Small intestine (tissue), 7 donors: ENCODE data around the gene ATXN7L2. TPM values are rescaled to one million over a fixed set of nuclear protein-coding genes. Genes with fewer than 3 reads are reported as not detected.

Experiments used
- DNase-seq, 2 donors: peaks; one replicate each; pipeline versions ENCODE4 v3.0.0 to v3.0.0-alpha.2; 2013
- FAIRE-seq: peaks from 2 replicates; lab custom pipeline; 2012; peaks lifted over from hg19 to GRCh38; lab: Jason Lieb, UNC
- H3K27ac ChIP-seq, 3 donors: one replicate each; pipeline ENCODE4 v1.5.1; 2013; ENCODE audit warnings: low read length in 2 of 3, mild to moderate bottlenecking in 2 of 3, control low read depth in 1 of 3, inconsistent platforms in 1 of 3, low read depth in 1 of 3, moderate library complexity in 1 of 3
- H3K27me3 ChIP-seq, 3 donors: one replicate each; pipeline ENCODE4 v1.6.1; 2013; ENCODE audit warnings: low read length in 3 of 3, inconsistent platforms in 1 of 3; ENCODE audit not compliant: control insufficient read depth in 3 of 3, insufficient read depth in 3 of 3
- H3K36me3 ChIP-seq, 3 donors: one replicate each; pipeline ENCODE4 v1.6.1; 2013; ENCODE audit warnings: low read length in 3 of 3, inconsistent platforms in 1 of 3, low read depth in 1 of 3, mild to moderate bottlenecking in 1 of 3, moderate library complexity in 1 of 3; ENCODE audit not compliant: control insufficient read depth in 3 of 3, insufficient read depth in 2 of 3
- H3K4me1 ChIP-seq, 3 donors: one replicate each; pipeline ENCODE4 v1.6.1; 2013; ENCODE audit warnings: low read length in 2 of 3, inconsistent platforms in 1 of 3, low read depth in 1 of 3, mild to moderate bottlenecking in 1 of 3, moderate library complexity in 1 of 3; ENCODE audit not compliant: control insufficient read depth in 3 of 3, insufficient read depth in 2 of 3
- H3K4me3 ChIP-seq, 3 donors: one replicate each; pipeline ENCODE4 v1.5.1; 2013; ENCODE audit warnings: low read length in 3 of 3, control low read depth in 1 of 3, inconsistent platforms in 1 of 3, low read depth in 1 of 3, mild to moderate bottlenecking in 1 of 3, moderate library complexity in 1 of 3
- H3K9me3 ChIP-seq, 2 donors: one replicate each; pipeline ENCODE4 v1.6.1; 2013; ENCODE audit warnings: low read depth in 1 of 2, low read length in 1 of 2; ENCODE audit not compliant: control insufficient read depth in 2 of 2, insufficient read depth in 1 of 2
- WGBS, 3 donors: extraction: QIAGEN DNeasy Blood & Tissue Kit; methylation state at CpG; one replicate each; pipeline ENCODE4 v1.1.7; 2013; 5-methylcytosine and 5-hydroxymethylcytosine counted together
- polyA plus RNA-seq, 4 donors: library from polyadenylated mRNA; stranded (reverse) in 3 of 4; unstranded in 1 of 4; fragments of 200-250 nt in 3 of 4; fragments of 120-200 nt in 1 of 4; gene quantifications; one replicate each; pipeline versions ENCODE4 v1.2.1 to v1.2.3, GENCODE V29; 2013
- donor health status: healthy with polysubstance abuse.
- donor health status: control.
- donor health status: control.
- donor health status: Bipolar disorder and iron deficiency.
- donor health status: healthy.

Gene ATXN7L2
- polyA plus RNA-seq, 4 donors, result 4.8 to 8.9 (median 6.2) TPM

GRCh38 chr1:109454497-109455133 lies 29.1 kb upstream of the ATXN7L2 start:
- no peaks in the 10 kb centered on the region for H3K4me1 ChIP-seq
- 94 to 100% (median 97%) methylated on average over 1 of the region's 1 CpG for WGBS, 3 donors
- H3K36me3 ChIP-seq, result no peaks in the 10 kb centered on the region
- no peak overlapping the region for H3K27ac ChIP-seq
- peaks cover 0 to 5% of the 10 kb centered on the region in 2 donors for H3K9me3 ChIP-seq
- FAIRE-seq, result no peak
- H3K27me3 ChIP-seq, result peaks cover 0 to 5% (median 2%) of the 10 kb centered on the region in 3 donors
- DNase-seq, result no peak
- no peak overlapping the region for H3K4me3 ChIP-seq

- H3K36me3 ChIP-seq, result no peaks in the 10 kb centered on the region
- no peaks in the 10 kb centered on the region for H3K4me1 ChIP-seq
- peaks cover 0 to 9% of the 10 kb centered on the region in 2 donors for H3K9me3 ChIP-seq
- peaks cover 0 to 18% (median 0%) of the 10 kb centered on the region in 3 donors for H3K27me3 ChIP-seq
- H3K27ac ChIP-seq, result no peak overlapping the region
- FAIRE-seq, result no peak
- DNase-seq, result no peak
- H3K4me3 ChIP-seq, result no peak overlapping the region
- WGBS, 3 donors, result 72 to 89% (median 82%) methylated on average over 4 of the region's 4 CpGs
These were observed 25.9 kb upstream of the ATXN7L2 start for GRCh38 chr1:109457819-109458218.

GRCh38 chr1:109466125-109466451 lies 17.6 kb upstream of the ATXN7L2 start:
- Histone ChIP-seq H3K27me3 (peaks cover 3 to 71% (median 12%) of the 10 kb centered on the region in 3 donors), H3K27ac (no peak overlapping the region)
- 5 to 13% (median 7%) methylated on average over 24 of the region's 24 CpGs for WGBS, 3 donors

GRCh38 chr1:109466452-109467300 lies 17.0 kb upstream of the ATXN7L2 start, which contains the start of gene SYPL2:
Gene SYPL2, plus strand, starts transcription at chr1:109466546. Its CDS starts 298 bp downstream, at chr1:109466844.
- WGBS, 3 donors, result 1 to 2% (median 2%) methylated on average over 48 to 88 of the region's 88 CpGs
- DNase-seq, result peak in 1 of 2 donors; percentile 44
- H3K4me3 ChIP-seq, result peak within 1 kb of the TSS; percentile 10 to 54 (median 17)
- no peaks in the 10 kb centered on the region for H3K36me3 ChIP-seq
- H3K27ac ChIP-seq, result no peak within 1 kb of the TSS
- H3K9me3 ChIP-seq, result no peaks in the 10 kb centered on the region
- no peak for FAIRE-seq
- peaks cover 0 to 4% (median 0%) of the 10 kb centered on the region in 3 donors for H3K4me1 ChIP-seq
- peaks cover 3 to 70% (median 12%) of the 10 kb centered on the region in 3 donors for H3K27me3 ChIP-seq

More at GRCh38 chr1:109466125-109466451, 17.6 kb upstream of the ATXN7L2 start:
- H3K4me3 ChIP-seq, result peak overlapping the region; percentile 10 to 54 (median 17)
- H3K9me3 ChIP-seq, result peaks cover 0 to 4% of the 10 kb centered on the region in 2 donors
- no peak for DNase-seq
- H3K36me3 ChIP-seq, result no peaks in the 10 kb centered on the region
- peaks cover 0 to 4% (median 0%) of the 10 kb centered on the region in 3 donors for H3K4me1 ChIP-seq
- FAIRE-seq, result no peak

- no peaks in the 10 kb centered on the region for H3K9me3 ChIP-seq
- H3K4me1 ChIP-seq, result peaks cover 0 to 4% (median 0%) of the 10 kb centered on the region in 3 donors
- H3K27ac ChIP-seq, result no peak overlapping the region
- FAIRE-seq (no peak), DNase-seq (peak in 1 of 2 donors; percentile 29)
- peaks cover 3 to 75% (median 12%) of the 10 kb centered on the region in 3 donors for H3K27me3 ChIP-seq
- H3K36me3 ChIP-seq, result no peaks in the 10 kb centered on the region
- WGBS, 3 donors, result 8 to 14% (median 13%) methylated on average over 23 of the region's 23 CpGs
- H3K4me3 ChIP-seq, result peak overlapping the region in 1 of 3 donors; percentile 54
These were observed 16.4 kb upstream of the ATXN7L2 start for GRCh38 chr1:109467301-109467777.

- Histone ChIP-seq H3K36me3 (no peaks in the 10 kb centered on the region), H3K4me3 (no peak overlapping the region), H3K9me3 (no peaks in the 10 kb centered on the region), H3K27me3 (peaks cover 3 to 78% (median 12%) of the 10 kb centered on the region in 3 donors), H3K27ac (no peak overlapping the region), H3K4me1 (peaks cover 0 to 4% (median 0%) of the 10 kb centered on the region in 3 donors)
- FAIRE-seq (no peak), DNase-seq (no peak)
- 86 to 92% (median 86%) methylated on average over 1 of the region's 1 CpG for WGBS, 3 donors
These were observed 15.6 kb upstream of the ATXN7L2 start for GRCh38 chr1:109468061-109468460.

- Histone ChIP-seq H3K27me3 (peaks cover 3 to 76% (median 11%) of the 10 kb centered on the region in 3 donors), H3K4me3 (no peak overlapping the region), H3K27ac (no peak overlapping the region), H3K9me3 (no peaks in the 10 kb centered on the region), H3K4me1 (peaks cover 0 to 4% (median 0%) of the 10 kb centered on the region in 3 donors), H3K36me3 (no peaks in the 10 kb centered on the region)
- FAIRE-seq, result no peak
- no peak for DNase-seq
- WGBS, 3 donors, result 6 to 24% (median 6%) methylated on average over 2 of the region's 2 CpGs
These were observed 14.8 kb upstream of the ATXN7L2 start for GRCh38 chr1:109468903-109469302.

GRCh38 chr1:109470245-109470644 lies 13.5 kb upstream of the ATXN7L2 start:
- Histone ChIP-seq H3K9me3 (no peaks in the 10 kb centered on the region), H3K36me3 (no peaks in the 10 kb centered on the region), H3K4me1 (peaks cover 0 to 4% (median 0%) of the 10 kb centered on the region in 3 donors), H3K27me3 (peaks cover 3 to 73% (median 11%) of the 10 kb centered on the region in 3 donors), H3K27ac (no peak overlapping the region), H3K4me3 (no peak overlapping the region)
- 48 to 58% (median 54%) methylated on average over 6 of the region's 6 CpGs for WGBS, 3 donors
- DNase-seq (no peak), FAIRE-seq (no peak)
